Fibroblast of lung (primary cell): Measurements from ENCODE around the gene AQR. TPM values are rescaled to one million over a fixed set of nuclear protein-coding genes. Genes with fewer than 3 reads are reported as not detected.

Source experiments
- DNase-seq, 2 donors: peaks; one replicate each; pipeline versions ENCODE4 v3.0.0 to v3.0.0-alpha.2; 2010; ENCODE audit warnings: low read depth in 2 of 2
- H2AFZ ChIP-seq: 2 replicates; pipeline ENCODE4 v1.5.1; 2012; ENCODE audit warnings: low read length, control low read depth, inconsistent platforms
- H3K27ac ChIP-seq: 2 replicates; pipeline ENCODE4 v1.5.1; 2011; ENCODE audit warnings: low read length, control low read depth; ENCODE audit not compliant: insufficient read depth
- H3K27me3 ChIP-seq: 2 replicates; pipeline ENCODE4 v1.5.1; 2011; ENCODE audit warnings: mild to moderate bottlenecking, low read length; ENCODE audit not compliant: control insufficient read depth, insufficient read depth
- H3K36me3 ChIP-seq: 2 replicates; pipeline ENCODE4 v1.5.1; 2011; ENCODE audit warnings: low read length; ENCODE audit not compliant: control insufficient read depth, insufficient read depth
- H3K4me1 ChIP-seq: 2 replicates; pipeline ENCODE4 v1.5.1; 2011; ENCODE audit warnings: low read length; ENCODE audit not compliant: control insufficient read depth, insufficient read depth; ENCODE audit errors: extremely low read depth
- H3K4me2 ChIP-seq: 2 replicates; pipeline ENCODE4 v1.5.1; 2011; ENCODE audit warnings: low read length, control low read depth; ENCODE audit not compliant: insufficient read depth; ENCODE audit errors: extremely low read depth
- H3K4me3 ChIP-seq, 4 experiments: fragments of 200-600 bp in 1 of 4; sonication (generic) in 1 of 4; replicated peaks in 1 of 4; 2 replicates each; pipeline ENCODE4 v1.5.1; 2011 to 2016; ENCODE audit warnings: low read length in 4 of 4, low read depth in 3 of 4, mild to moderate bottlenecking in 3 of 4, control low read depth in 2 of 4, inconsistent platforms in 1 of 4, mixed read lengths in 1 of 4; ENCODE audit not compliant: insufficient read depth in 1 of 4; ENCODE audit errors: control extremely low read depth in 1 of 4
- H3K79me2 ChIP-seq: 2 replicates; pipeline ENCODE4 v1.5.1; 2012; ENCODE audit warnings: mild to moderate bottlenecking, low read length, inconsistent platforms; ENCODE audit not compliant: control insufficient read depth, insufficient read depth
- H3K9ac ChIP-seq: 2 replicates; pipeline ENCODE4 v1.5.1; 2011; ENCODE audit warnings: mild to moderate bottlenecking, low read length, control low read depth; ENCODE audit not compliant: insufficient read depth
- H3K9me3 ChIP-seq: 2 replicates; pipeline ENCODE4 v1.5.1; 2012; ENCODE audit warnings: low read depth, low read length; ENCODE audit not compliant: control insufficient read depth, insufficient read depth
- H4K20me1 ChIP-seq: 2 replicates; pipeline ENCODE4 v1.5.1; 2011; ENCODE audit warnings: low read length; ENCODE audit not compliant: control insufficient read depth, insufficient read depth; ENCODE audit errors: extremely low read depth
- EZH2 ChIP-seq: IDR thresholded peaks from 2 replicates; pipeline ENCODE4 v1.5.1; 2012; ENCODE audit warnings: low read length, control low read depth, mild to moderate bottlenecking; ENCODE audit errors: missing control alignments
- polyA plus RNA-seq, 2 donors: library from polyadenylated mRNA; depleted of rRNA in 1 of 2; stranded (reverse) in 1 of 2; unstranded in 1 of 2; fragments of >200 nt; gene quantifications; 2 replicates each; pipeline ENCODE4 v1.2.1, GENCODE V29; 2011 to 2012; ENCODE audit warnings: missing spikeins in 1 of 2
- total RNA-seq: library from RNA; depleted of rRNA; stranded (reverse); fragments of >200 nt; gene quantifications from 2 replicates; pipeline ENCODE4 v1.2.1, GENCODE V29; 2014
- TF ChIP-seq, protein P1 (sequence below), 2 donors: IDR thresholded peaks in 1 of 2; conservative IDR thresholded peaks in 1 of 2; 1 replicate in 1 of 2; 2 replicates in 1 of 2; pipeline ENCODE4 v1.5.1; 2011 to 2012; ENCODE audit warnings: low read length in 2 of 2, control low read depth in 1 of 2, inconsistent platforms in 1 of 2, low read depth in 1 of 2, mild to moderate bottlenecking in 1 of 2

Gene AQR
- total and polyA plus RNA-seq, 2 donors (not counting 1 experiment from before 2014, with no cell fraction given) = 19.7 to 33.0 TPM

DNA sequence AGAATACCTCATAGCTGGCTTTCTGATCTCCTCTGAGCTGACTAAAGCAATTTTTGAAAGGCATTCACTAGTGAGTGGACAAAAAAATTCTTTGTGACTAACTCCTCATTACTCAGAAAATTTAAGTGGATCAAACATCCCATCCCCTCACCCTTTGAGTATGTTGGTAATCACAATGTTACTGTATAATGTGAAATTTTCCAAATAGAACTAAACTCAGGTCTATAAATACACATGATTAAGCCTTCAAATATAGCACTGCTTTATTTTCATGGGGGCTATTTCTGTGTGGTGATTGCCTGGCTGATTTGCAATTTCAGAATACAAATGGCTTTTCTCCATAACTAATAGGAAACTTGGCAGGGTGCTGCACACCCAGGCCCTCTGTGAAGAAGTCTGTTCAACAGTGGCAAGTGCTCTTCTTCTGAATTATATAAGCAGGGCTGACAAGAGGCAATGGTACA, 128.2 kb downstream of the AQR start:
- peak in 1 of 2 donors; percentile 73 for DNase-seq
- Histone ChIP-seq H4K20me1 (no peaks in the 10 kb centered on the region), H3K4me2 (no peak overlapping the region), H3K36me3 (no peaks in the 10 kb centered on the region), H3K27ac (no peak overlapping the region), H3K4me1 (no peaks in the 10 kb centered on the region), H3K9ac (no peak overlapping the region), H3K27me3 (no peaks in the 10 kb centered on the region), H2AFZ (no peak overlapping the region), H3K4me3 (no peak overlapping the region), H3K79me2 (no peaks in the 10 kb centered on the region), H3K9me3 (no peaks in the 10 kb centered on the region)
- TF ChIP-seq, protein P1, sequence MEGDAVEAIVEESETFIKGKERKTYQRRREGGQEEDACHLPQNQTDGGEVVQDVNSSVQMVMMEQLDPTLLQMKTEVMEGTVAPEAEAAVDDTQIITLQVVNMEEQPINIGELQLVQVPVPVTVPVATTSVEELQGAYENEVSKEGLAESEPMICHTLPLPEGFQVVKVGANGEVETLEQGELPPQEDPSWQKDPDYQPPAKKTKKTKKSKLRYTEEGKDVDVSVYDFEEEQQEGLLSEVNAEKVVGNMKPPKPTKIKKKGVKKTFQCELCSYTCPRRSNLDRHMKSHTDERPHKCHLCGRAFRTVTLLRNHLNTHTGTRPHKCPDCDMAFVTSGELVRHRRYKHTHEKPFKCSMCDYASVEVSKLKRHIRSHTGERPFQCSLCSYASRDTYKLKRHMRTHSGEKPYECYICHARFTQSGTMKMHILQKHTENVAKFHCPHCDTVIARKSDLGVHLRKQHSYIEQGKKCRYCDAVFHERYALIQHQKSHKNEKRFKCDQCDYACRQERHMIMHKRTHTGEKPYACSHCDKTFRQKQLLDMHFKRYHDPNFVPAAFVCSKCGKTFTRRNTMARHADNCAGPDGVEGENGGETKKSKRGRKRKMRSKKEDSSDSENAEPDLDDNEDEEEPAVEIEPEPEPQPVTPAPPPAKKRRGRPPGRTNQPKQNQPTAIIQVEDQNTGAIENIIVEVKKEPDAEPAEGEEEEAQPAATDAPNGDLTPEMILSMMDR (conservative IDR thresholded peaks at IDR 0.05 in 1 of 2, IDR thresholded peaks at IDR 0.05 in 1 of 2; ENCODE audit: low read depth in 1 of 2, low read length in 2 of 2) = no peak
- TF ChIP-seq EZH2 = no peak

DNA sequence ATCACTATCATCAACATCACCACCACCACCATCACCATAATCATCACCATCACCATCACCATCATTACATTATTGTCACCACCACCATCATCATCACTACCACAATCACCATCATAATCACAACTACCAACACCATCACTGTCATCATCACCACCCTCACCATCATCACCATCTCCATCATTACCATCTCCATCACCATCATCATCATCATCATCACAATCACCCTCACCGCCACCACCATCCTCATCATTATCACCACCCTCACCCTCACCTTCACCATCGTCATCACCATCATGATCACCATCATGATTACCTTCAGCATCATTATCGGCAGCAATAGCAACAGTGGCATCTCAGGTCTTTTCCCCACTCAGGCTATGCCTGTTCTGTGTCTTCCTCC, 131.3 kb downstream of the AQR start:
- Histone ChIP-seq H3K4me3 (no peak overlapping the region), H3K27ac (no peak overlapping the region), H3K4me1 (no peaks in the 10 kb centered on the region), H2AFZ (no peak overlapping the region), H3K79me2 (no peaks in the 10 kb centered on the region), H3K27me3 (no peaks in the 10 kb centered on the region), H3K36me3 (no peaks in the 10 kb centered on the region), H3K4me2 (no peak overlapping the region), H3K9me3 (no peaks in the 10 kb centered on the region), H4K20me1 (no peaks in the 10 kb centered on the region), H3K9ac (no peak overlapping the region)
- DNase-seq = no peak
- TF ChIP-seq, protein P1 (conservative IDR thresholded peaks at IDR 0.05 in 1 of 2, IDR thresholded peaks at IDR 0.05 in 1 of 2; ENCODE audit: low read depth in 1 of 2, low read length in 2 of 2) = no peak
- no peak for TF ChIP-seq EZH2

DNA sequence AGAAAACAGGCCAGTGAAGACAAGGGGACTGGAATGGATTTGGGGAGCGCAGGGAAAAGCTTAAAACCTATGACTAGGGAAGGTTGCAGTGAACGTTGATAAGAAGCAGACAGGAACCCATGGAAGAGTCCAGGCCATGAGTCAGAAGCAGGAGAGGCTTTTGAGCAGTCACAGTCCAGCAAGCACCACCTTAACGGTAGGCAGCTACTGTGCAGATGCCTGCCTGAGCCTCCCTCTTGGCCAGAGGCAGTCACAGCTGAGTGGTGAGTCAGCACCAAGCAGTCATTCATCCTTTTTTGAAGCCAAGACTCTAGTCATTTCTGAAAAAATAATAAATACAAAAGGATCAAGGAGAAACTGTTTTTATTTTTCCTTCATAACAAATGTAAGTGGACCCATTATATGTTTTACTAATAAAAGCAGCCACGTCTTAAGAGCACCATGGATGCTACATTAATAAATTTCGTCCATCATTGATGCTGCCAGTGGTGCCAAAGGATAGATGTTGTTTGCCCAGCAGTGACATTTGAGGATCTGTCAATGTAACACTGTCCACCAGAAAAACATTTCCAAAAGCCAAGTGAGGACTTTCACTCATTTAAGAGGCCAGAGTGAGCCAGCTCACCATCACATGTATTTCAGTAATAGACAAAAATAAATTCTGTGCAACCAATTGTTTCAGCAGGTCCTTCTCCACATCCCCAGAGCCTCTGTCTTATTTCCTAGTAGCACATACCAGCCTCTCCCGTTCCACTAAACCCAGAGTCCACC, 132.1 kb downstream of the AQR start:
- Histone ChIP-seq H3K4me2 (no peak overlapping the region), H2AFZ (no peak overlapping the region)

More for the DNA sequence above, 132.1 kb downstream of the AQR start:
- Histone ChIP-seq H3K36me3 (no peaks in the 10 kb centered on the region), H3K9ac (no peak overlapping the region), H3K9me3 (no peaks in the 10 kb centered on the region), H3K4me1 (no peaks in the 10 kb centered on the region), H3K79me2 (no peaks in the 10 kb centered on the region), H3K4me3 (no peak overlapping the region), H3K27ac (no peak overlapping the region), H3K27me3 (no peaks in the 10 kb centered on the region), H4K20me1 (no peaks in the 10 kb centered on the region)
- DNase-seq = peak; percentile 72 to 93
- TF ChIP-seq, protein P1 (conservative IDR thresholded peaks at IDR 0.05 in 1 of 2, IDR thresholded peaks at IDR 0.05 in 1 of 2; ENCODE audit: low read depth in 1 of 2, low read length in 2 of 2) = no peak
- no peak for TF ChIP-seq EZH2
